ENCODE results near the gene KCNA10.

The KCNA10 gene

GRCh38 chr1:110481968-110482623 is 36.9 kb downstream of the KCNA10 start:
- DNase-seq (ENCODE audit: insufficient read length, low spot score): no peak
- FAIRE-seq: no peak

DNA sequence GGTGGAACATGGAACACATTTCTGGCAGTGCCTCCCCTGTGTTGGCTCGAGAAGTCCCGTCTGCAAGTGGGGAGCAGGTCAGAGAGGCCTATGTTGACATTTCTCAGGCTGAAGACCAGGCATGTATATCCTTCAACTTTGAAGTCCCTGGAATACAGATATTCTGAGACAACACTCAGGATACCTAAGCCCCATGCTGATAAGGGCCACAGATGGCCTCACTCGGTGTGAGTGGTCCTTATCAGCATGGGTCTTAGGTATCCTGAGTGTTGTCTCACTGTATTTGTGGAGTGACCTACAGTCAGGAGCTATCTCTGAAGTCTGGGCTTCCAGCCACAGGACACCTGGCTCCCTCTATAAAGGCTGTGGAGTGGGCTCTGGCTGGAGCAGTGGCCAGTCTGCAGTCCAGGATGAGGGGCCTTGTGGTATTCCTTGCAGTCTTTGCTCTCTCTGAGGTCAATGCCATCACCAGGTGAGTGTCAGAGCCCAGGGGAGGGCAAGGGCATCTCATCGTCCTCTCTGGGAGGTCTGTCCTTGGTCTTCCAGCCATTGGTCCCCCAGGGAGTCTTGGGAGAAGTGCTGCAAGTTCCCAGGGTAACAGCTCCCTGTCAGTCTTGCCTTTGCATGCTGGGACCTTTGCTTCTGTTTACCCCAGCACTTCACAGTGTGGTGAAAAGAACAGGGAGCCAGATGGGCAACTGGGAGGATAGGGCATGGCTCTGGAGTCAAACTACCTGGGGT is 38.4 kb downstream of the KCNA10 start:
- FAIRE-seq (no peak), DNase-seq (ENCODE audit: insufficient read length, low spot score) (no peak)

DNA sequence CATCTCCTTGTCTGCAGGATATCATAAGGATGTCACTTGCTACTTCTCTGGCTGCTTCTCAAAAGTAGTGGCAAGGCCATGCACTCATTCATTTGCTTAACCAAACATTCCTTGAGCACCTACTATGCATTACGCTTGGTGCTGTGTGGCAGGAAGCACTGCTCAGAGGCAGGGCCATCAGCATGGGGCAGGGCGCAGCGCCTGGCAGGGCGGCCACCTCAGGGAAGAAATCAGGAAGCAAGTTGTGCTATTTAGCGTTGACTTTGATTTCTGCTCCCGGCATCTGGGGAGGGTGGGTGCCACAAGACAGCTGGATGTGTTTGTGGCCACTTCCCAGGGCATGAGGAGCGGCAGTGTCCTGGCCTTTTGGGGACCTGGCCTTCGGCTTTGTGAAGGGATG is 40.1 kb downstream of the KCNA10 start:
- no peak for FAIRE-seq

DNA sequence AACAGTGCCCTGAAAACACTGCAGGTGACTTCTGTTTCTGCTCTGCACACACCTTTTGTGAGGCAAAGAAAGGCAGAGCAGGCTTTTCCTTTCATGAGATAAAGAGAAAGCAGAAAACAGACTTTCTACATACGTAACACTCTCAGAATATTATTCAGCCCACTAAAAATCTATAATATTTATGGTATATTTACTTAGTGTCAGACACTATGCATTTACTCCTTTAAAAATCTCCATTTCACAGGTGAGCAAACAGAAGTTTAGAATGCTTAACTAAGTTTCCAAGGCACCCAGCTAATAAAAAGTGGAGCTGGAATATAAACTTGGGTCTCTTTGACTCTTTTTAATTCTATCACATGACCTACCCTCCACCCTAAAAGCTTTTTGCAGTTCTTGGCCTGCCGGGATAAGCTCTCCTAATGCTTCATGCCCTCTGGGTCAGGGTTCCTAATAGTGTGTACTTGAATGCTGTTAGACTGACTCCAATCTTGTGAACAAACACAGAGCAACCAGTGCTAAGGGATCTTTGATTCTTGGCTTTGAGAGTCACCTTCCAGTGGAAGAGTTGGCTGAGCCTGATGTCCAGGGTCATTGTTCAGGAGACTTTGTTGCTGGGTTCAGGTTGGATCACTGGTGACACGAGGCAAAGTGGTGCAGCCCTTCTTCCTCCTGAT is 40.9 kb downstream of the KCNA10 start:
- DNase-seq (ENCODE audit: insufficient read length, low spot score) (no peak), FAIRE-seq (no peak)

More for the DNA sequence above, 40.1 kb downstream of the KCNA10 start:
- DNase-seq (ENCODE audit: insufficient read length, low spot score): no peak

- no peak for DNase-seq (ENCODE audit: insufficient read length, low spot score)
- no peak for FAIRE-seq
Measured at GRCh38 chr1:110477445-110477957, 41.5 kb downstream of the KCNA10 start.

- DNase-seq (ENCODE audit: insufficient read length, low spot score) (no peak), FAIRE-seq (no peak)
Measured at GRCh38 chr1:110477041-110477440, 41.9 kb downstream of the KCNA10 start.

GRCh38 chr1:110476028-110476765 is 42.8 kb downstream of the KCNA10 start:
- DNase-seq (ENCODE audit: insufficient read length, low spot score): no peak

GRCh38 chr1:110475362-110476027 is 43.5 kb downstream of the KCNA10 start:
- FAIRE-seq (no peak), DNase-seq (ENCODE audit: insufficient read length, low spot score) (no peak)

More at GRCh38 chr1:110476028-110476765, 42.8 kb downstream of the KCNA10 start:
- no peak for FAIRE-seq

DNA sequence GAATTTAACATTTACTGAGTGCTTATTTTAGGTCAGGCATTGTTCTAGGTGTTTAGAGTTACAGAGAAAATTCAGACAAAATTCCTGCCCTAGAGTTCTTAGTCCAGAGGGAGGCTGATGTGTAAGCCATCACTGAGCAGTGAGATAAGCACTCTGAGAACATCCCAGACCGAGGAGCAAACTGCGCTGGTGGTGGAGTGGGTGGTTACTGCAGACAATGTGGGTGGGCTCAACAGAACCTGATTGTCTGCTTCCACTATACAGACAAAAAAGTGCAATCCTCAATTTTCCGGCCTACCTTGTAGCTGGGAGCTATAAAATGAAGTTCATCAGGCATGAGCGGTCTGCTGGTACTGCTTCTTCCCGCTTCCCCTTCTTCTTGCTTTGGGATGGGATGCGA is 44.5 kb downstream of the KCNA10 start:
- DNase-seq (ENCODE audit: insufficient read length, low spot score) (no peak), FAIRE-seq (no peak)

DNA sequence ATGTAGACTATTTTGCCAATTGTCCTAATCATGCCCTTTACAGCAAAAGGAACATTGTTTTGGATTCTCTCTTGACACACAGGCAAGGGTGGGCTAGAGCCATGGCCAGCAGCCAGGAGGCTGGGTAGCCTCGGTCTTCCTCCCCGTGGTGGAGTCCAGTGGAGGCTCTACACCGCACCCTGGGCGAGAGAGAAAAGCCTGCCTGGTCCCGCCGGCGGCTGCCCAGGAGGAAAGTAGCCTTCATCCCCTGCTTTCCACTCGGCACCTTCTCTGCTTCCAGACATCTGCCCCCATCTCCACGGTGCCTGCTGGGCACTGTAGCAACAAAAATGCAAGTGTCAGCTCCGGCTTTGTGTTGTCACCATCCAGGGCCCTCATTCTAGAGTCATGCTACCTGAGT is 46.4 kb downstream of the KCNA10 start:
- DNase-seq (ENCODE audit: insufficient read length, low spot score) (no peak), FAIRE-seq (no peak)

- DNase-seq (ENCODE audit: insufficient read length, low spot score) (no peak), FAIRE-seq (no peak)
Measured at GRCh38 chr1:110471131-110471530, 47.8 kb downstream of the KCNA10 start.
